Measurements from ENCODE around the gene IPCEF1.
"Not testable (repeated sequence)": the region's sequence is repeated elsewhere in the genome, so short reads cannot be mapped to it uniquely, and the experiment has no call there.

Gene IPCEF1

GRCh38 chr6:154242617-154243357, 113.8 kb downstream of the IPCEF1 start:
- DNase-seq, result no peak

GRCh38 chr6:154241581-154241980, 115.0 kb downstream of the IPCEF1 start:
- DNase-seq, result no peak

GRCh38 chr6:154241061-154241460, 115.5 kb downstream of the IPCEF1 start:
- not testable (repeated sequence) for DNase-seq

GRCh38 chr6:154239392-154239791, 117.2 kb downstream of the IPCEF1 start:
- DNase-seq, result no peak

GRCh38 chr6:154238831-154239230, 117.8 kb downstream of the IPCEF1 start:
- no peak for DNase-seq

- no peak for DNase-seq
Observed at GRCh38 chr6:154236646-154237301, 119.8 kb downstream of the IPCEF1 start.

- DNase-seq, result no peak
Observed at GRCh38 chr6:154234019-154234772, 122.4 kb downstream of the IPCEF1 start.

GRCh38 chr6:154233383-154233782, 123.2 kb downstream of the IPCEF1 start:
- no peak for DNase-seq

- DNase-seq, result no peak
Observed at GRCh38 chr6:154232013-154232910, 124.3 kb downstream of the IPCEF1 start.

GRCh38 chr6:154230910-154231595, 125.5 kb downstream of the IPCEF1 start:
- DNase-seq, result no peak

GRCh38 chr6:154230393-154230792, 126.2 kb downstream of the IPCEF1 start:
- DNase-seq, result no peak

- peak; percentile 71 for DNase-seq
Observed at GRCh38 chr6:154229786-154230185, 126.8 kb downstream of the IPCEF1 start.

GRCh38 chr6:154228521-154228905, 128.1 kb downstream of the IPCEF1 start:
- DNase-seq, result no peak

GRCh38 chr6:154227862-154228520, 128.6 kb downstream of the IPCEF1 start:
- no peak for DNase-seq

GRCh38 chr6:154226461-154226860, 130.1 kb downstream of the IPCEF1 start:
- DNase-seq, result no peak

- no peak for DNase-seq
Observed at GRCh38 chr6:154223296-154223695, 133.3 kb downstream of the IPCEF1 start.

- DNase-seq, result no peak
Observed at GRCh38 chr6:154222716-154223115, 133.9 kb downstream of the IPCEF1 start.

GRCh38 chr6:154219250-154219649, 137.4 kb downstream of the IPCEF1 start:
- DNase-seq, result no peak

- DNase-seq, result no peak
Observed at GRCh38 chr6:154218787-154219186, 137.8 kb downstream of the IPCEF1 start.

- DNase-seq, result no peak
Observed at GRCh38 chr6:154218301-154218700, 138.3 kb downstream of the IPCEF1 start.

GRCh38 chr6:154213782-154214181, 142.8 kb downstream of the IPCEF1 start:
- no peak for DNase-seq

GRCh38 chr6:154210678-154211077, 145.9 kb downstream of the IPCEF1 start:
- no peak for DNase-seq
